ENCODE results near the gene YIPF1.

DNA sequence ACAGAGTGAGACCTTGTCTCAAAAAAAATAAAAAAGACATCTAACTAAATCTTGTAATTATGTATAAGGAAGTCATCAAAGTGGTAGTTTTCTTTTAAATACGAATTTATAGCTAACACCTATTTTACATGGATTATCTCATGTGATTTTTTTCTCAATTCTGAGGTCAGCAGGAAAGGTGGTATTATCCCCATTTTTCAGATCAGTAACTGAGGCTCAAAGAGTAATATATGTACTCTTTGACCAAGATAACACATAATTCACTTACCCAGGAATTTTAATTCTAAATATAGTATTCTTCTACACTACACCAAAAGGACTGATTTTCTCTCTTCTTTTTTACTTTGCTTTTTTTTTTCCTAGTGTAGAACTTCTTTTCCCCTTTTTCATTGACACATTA, 46.8 kb upstream of the YIPF1 start:
- TF ChIP-seq, protein P1, sequence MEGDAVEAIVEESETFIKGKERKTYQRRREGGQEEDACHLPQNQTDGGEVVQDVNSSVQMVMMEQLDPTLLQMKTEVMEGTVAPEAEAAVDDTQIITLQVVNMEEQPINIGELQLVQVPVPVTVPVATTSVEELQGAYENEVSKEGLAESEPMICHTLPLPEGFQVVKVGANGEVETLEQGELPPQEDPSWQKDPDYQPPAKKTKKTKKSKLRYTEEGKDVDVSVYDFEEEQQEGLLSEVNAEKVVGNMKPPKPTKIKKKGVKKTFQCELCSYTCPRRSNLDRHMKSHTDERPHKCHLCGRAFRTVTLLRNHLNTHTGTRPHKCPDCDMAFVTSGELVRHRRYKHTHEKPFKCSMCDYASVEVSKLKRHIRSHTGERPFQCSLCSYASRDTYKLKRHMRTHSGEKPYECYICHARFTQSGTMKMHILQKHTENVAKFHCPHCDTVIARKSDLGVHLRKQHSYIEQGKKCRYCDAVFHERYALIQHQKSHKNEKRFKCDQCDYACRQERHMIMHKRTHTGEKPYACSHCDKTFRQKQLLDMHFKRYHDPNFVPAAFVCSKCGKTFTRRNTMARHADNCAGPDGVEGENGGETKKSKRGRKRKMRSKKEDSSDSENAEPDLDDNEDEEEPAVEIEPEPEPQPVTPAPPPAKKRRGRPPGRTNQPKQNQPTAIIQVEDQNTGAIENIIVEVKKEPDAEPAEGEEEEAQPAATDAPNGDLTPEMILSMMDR (IDR thresholded peaks at IDR 0.05), result no peak
- no peak for TF ChIP-seq POLR2A (IDR thresholded peaks at IDR 0.05)
